ENCODE measurements around the gene PRODH.
A peak's percentile ranks its signal among the peaks of the same experiment; 100 is the strongest.
"Not testable (repeated sequence)": the region's sequence is repeated elsewhere in the genome, so short reads cannot be mapped to it uniquely, and the experiment has no call there.

Gene PRODH

GRCh38 chr22:18959741-18960140, 23.6 kb upstream of the PRODH start:
- not testable (repeated sequence) for H2BK120ac ChIP-seq (ENCODE audit: insufficient read depth, low read length, poor library complexity); H2BK5ac ChIP-seq (ENCODE audit: low read depth, low read length, poor library complexity); H2AK5ac ChIP-seq (ENCODE audit: low read length); H3K23ac ChIP-seq (ENCODE audit: low read length); H2AFZ ChIP-seq (ENCODE audit: insufficient read depth, low read length, poor library complexity); H4K8ac ChIP-seq (ENCODE audit: low read depth, low read length); H4K12ac ChIP-seq (ENCODE audit: low read depth, low read length); DNase-seq; H4K91ac ChIP-seq (ENCODE audit: low read depth, low read length); H3K4me1 ChIP-seq (ENCODE audit: control insufficient read depth in 1 of 2, insufficient read depth in 2 of 2, low read length in 2 of 2); H3K4me2 ChIP-seq (ENCODE audit: low read length); H3K4ac ChIP-seq (ENCODE audit: low read depth, low read length); H3K27ac ChIP-seq (ENCODE audit: low read depth, low read length); H2BK12ac ChIP-seq (ENCODE audit: low read length); H3K36me3 ChIP-seq (ENCODE audit: control insufficient read depth in 1 of 2, insufficient read depth in 2 of 2, low read length in 2 of 2); H3K79me1 ChIP-seq (ENCODE audit: low read length); H3K79me2 ChIP-seq (ENCODE audit: control insufficient read depth, insufficient read depth, low read length, poor library complexity); H3K9ac ChIP-seq (ENCODE audit: low read length); H3K18ac ChIP-seq (ENCODE audit: low read length); H3K4me3 ChIP-seq (ENCODE audit: low read depth, low read length); H3K27me3 ChIP-seq (ENCODE audit: insufficient read depth, low read length); H3K9me3 ChIP-seq (ENCODE audit: insufficient read depth, low read depth, low read length); H3K14ac ChIP-seq (ENCODE audit: low read length)
- WGBS (ENCODE audit: extremely low coverage, insufficient coverage, insufficient read length) = no CpG with 5 or more reads among the region's 12 CpGs

DNA sequence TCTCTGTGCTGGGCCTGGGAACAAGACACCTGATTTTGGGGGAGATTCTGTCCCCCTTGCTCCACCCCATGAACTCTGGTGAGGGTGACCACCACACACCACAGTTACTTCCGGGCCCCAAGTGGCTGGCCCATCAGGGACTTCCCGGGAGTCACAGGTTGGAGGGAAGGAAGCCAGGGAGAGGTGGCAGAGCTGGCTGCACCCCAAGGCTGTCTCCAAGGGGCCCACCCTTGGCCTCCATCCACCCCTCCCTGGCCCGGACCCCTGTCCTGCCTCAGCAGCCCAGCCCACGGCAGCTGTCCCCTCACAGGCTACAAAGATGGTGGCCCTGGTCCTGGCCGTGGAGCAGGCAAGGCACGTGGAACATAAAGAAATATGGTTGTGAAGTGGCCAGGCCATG, 23.2 kb upstream of the PRODH start:
- H3K23ac ChIP-seq (ENCODE audit: low read length); H3K79me2 ChIP-seq (ENCODE audit: control insufficient read depth, insufficient read depth, low read length, poor library complexity); H3K18ac ChIP-seq (ENCODE audit: low read length); H3K36me3 ChIP-seq (ENCODE audit: control insufficient read depth in 1 of 2, insufficient read depth in 2 of 2, low read length in 2 of 2); H2BK120ac ChIP-seq (ENCODE audit: insufficient read depth, low read length, poor library complexity); H3K4me2 ChIP-seq (ENCODE audit: low read length); H3K27me3 ChIP-seq (ENCODE audit: insufficient read depth, low read length); H2BK5ac ChIP-seq (ENCODE audit: low read depth, low read length, poor library complexity); H3K27ac ChIP-seq (ENCODE audit: low read depth, low read length); H4K12ac ChIP-seq (ENCODE audit: low read depth, low read length); H2AFZ ChIP-seq (ENCODE audit: insufficient read depth, low read length, poor library complexity); H3K9ac ChIP-seq (ENCODE audit: low read length); H3K4me1 ChIP-seq (ENCODE audit: control insufficient read depth in 1 of 2, insufficient read depth in 2 of 2, low read length in 2 of 2); DNase-seq; H3K4me3 ChIP-seq (ENCODE audit: low read depth, low read length); H3K79me1 ChIP-seq (ENCODE audit: low read length); H4K91ac ChIP-seq (ENCODE audit: low read depth, low read length); H3K14ac ChIP-seq (ENCODE audit: low read length); H2AK5ac ChIP-seq (ENCODE audit: low read length); H3K9me3 ChIP-seq (ENCODE audit: insufficient read depth, low read depth, low read length); H3K4ac ChIP-seq (ENCODE audit: low read depth, low read length); H4K8ac ChIP-seq (ENCODE audit: low read depth, low read length); H2BK12ac ChIP-seq (ENCODE audit: low read length): not testable (repeated sequence)
- no CpG with 5 or more reads among the region's 6 CpGs for WGBS (ENCODE audit: extremely low coverage, insufficient coverage, insufficient read length)

- H2BK12ac ChIP-seq (ENCODE audit: low read length); H3K79me1 ChIP-seq (ENCODE audit: low read length); H3K9me3 ChIP-seq (ENCODE audit: insufficient read depth, low read depth, low read length); H4K91ac ChIP-seq (ENCODE audit: low read depth, low read length); H3K4me1 ChIP-seq (ENCODE audit: control insufficient read depth in 1 of 2, insufficient read depth in 2 of 2, low read length in 2 of 2); H3K18ac ChIP-seq (ENCODE audit: low read length); H2AFZ ChIP-seq (ENCODE audit: insufficient read depth, low read length, poor library complexity); H3K36me3 ChIP-seq (ENCODE audit: control insufficient read depth in 1 of 2, insufficient read depth in 2 of 2, low read length in 2 of 2); H4K12ac ChIP-seq (ENCODE audit: low read depth, low read length); H3K4me2 ChIP-seq (ENCODE audit: low read length); H2BK120ac ChIP-seq (ENCODE audit: insufficient read depth, low read length, poor library complexity); H3K79me2 ChIP-seq (ENCODE audit: control insufficient read depth, insufficient read depth, low read length, poor library complexity); H3K14ac ChIP-seq (ENCODE audit: low read length); H4K8ac ChIP-seq (ENCODE audit: low read depth, low read length); H3K9ac ChIP-seq (ENCODE audit: low read length); H3K27ac ChIP-seq (ENCODE audit: low read depth, low read length); H3K4ac ChIP-seq (ENCODE audit: low read depth, low read length); H3K23ac ChIP-seq (ENCODE audit: low read length); H2AK5ac ChIP-seq (ENCODE audit: low read length); H2BK5ac ChIP-seq (ENCODE audit: low read depth, low read length, poor library complexity); H3K4me3 ChIP-seq (ENCODE audit: low read depth, low read length); H3K27me3 ChIP-seq (ENCODE audit: insufficient read depth, low read length): not testable (repeated sequence)
- peak; percentile 35 to 46 for DNase-seq
- WGBS (ENCODE audit: extremely low coverage, insufficient coverage, insufficient read length) = no CpG with 5 or more reads among the region's 14 CpGs
These were observed 22.6 kb upstream of the PRODH start for GRCh38 chr22:18958738-18959137.

DNA sequence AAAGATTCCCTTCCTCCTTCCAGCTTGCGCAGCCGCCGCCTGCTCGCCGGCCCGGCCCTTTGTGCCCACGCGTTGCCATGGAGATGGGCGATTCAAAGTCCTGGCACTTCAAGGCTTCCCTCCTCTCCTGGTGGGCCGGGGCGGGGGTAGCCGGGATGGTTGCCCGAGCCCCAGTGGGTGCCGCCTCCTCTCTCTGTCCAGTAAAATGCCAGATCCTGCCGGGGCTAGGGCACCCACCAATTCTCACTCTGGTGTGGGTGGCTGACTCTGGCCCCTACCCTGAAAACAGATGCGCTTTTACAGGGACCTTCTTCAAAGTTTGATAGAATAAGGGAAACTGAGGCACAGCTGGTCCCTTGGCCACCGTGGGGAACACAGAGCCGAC, 22.2 kb upstream of the PRODH start:
- H3K4me2 ChIP-seq (ENCODE audit: low read length); H3K79me2 ChIP-seq (ENCODE audit: control insufficient read depth, insufficient read depth, low read length, poor library complexity); H3K4ac ChIP-seq (ENCODE audit: low read depth, low read length); H4K8ac ChIP-seq (ENCODE audit: low read depth, low read length); H3K79me1 ChIP-seq (ENCODE audit: low read length); H3K18ac ChIP-seq (ENCODE audit: low read length); H3K4me1 ChIP-seq (ENCODE audit: control insufficient read depth in 1 of 2, insufficient read depth in 2 of 2, low read length in 2 of 2); DNase-seq; H3K4me3 ChIP-seq (ENCODE audit: low read depth, low read length); H2BK12ac ChIP-seq (ENCODE audit: low read length); H4K91ac ChIP-seq (ENCODE audit: low read depth, low read length); H2AK5ac ChIP-seq (ENCODE audit: low read length); H2BK5ac ChIP-seq (ENCODE audit: low read depth, low read length, poor library complexity); H3K27ac ChIP-seq (ENCODE audit: low read depth, low read length); H3K36me3 ChIP-seq (ENCODE audit: control insufficient read depth in 1 of 2, insufficient read depth in 2 of 2, low read length in 2 of 2); H3K9me3 ChIP-seq (ENCODE audit: insufficient read depth, low read depth, low read length); H3K9ac ChIP-seq (ENCODE audit: low read length); H3K27me3 ChIP-seq (ENCODE audit: insufficient read depth, low read length); H3K23ac ChIP-seq (ENCODE audit: low read length); H2AFZ ChIP-seq (ENCODE audit: insufficient read depth, low read length, poor library complexity); H3K14ac ChIP-seq (ENCODE audit: low read length); H2BK120ac ChIP-seq (ENCODE audit: insufficient read depth, low read length, poor library complexity); H4K12ac ChIP-seq (ENCODE audit: low read depth, low read length): not testable (repeated sequence)
- WGBS (ENCODE audit: extremely low coverage, insufficient coverage, insufficient read length) = no CpG with 5 or more reads among the region's 18 CpGs
